Limb (tissue), 2 donors: ENCODE data around the gene CDH13.

ENCODE experiments used
- DNase-seq, 2 donors: peaks; one replicate each; pipeline ENCODE4 v3.0.0-alpha.2; 2016; ENCODE audit errors: extremely low spot score in 2 of 2

CDH13 gene

DNA sequence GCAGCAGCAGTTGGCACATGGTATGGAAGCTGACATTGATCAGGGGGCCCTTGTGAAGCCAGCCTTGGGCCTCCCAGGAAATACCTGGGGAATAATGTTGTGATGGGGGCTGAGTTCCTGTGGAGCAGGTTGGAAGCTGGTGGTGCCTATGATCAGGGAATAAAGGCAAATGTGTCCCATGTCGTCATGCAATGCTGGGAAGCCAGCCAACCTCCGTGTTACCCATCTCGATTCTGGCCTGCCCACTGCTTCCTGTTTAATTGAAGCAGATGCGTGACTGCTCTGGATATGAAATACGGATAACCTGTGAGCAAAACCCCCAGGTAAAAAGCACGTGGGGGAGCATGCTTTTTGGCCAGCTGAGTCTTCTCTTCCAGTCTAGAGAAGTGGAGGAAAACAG lies 600.6 kb downstream of the CDH13 start:
- no peak for DNase-seq

GRCh38 chr16:83231729-83232128 lies 605.0 kb downstream of the CDH13 start:
- DNase-seq: no peak

- no peak for DNase-seq
Observed at GRCh38 chr16:83233153-83233552, 606.4 kb downstream of the CDH13 start.

DNA sequence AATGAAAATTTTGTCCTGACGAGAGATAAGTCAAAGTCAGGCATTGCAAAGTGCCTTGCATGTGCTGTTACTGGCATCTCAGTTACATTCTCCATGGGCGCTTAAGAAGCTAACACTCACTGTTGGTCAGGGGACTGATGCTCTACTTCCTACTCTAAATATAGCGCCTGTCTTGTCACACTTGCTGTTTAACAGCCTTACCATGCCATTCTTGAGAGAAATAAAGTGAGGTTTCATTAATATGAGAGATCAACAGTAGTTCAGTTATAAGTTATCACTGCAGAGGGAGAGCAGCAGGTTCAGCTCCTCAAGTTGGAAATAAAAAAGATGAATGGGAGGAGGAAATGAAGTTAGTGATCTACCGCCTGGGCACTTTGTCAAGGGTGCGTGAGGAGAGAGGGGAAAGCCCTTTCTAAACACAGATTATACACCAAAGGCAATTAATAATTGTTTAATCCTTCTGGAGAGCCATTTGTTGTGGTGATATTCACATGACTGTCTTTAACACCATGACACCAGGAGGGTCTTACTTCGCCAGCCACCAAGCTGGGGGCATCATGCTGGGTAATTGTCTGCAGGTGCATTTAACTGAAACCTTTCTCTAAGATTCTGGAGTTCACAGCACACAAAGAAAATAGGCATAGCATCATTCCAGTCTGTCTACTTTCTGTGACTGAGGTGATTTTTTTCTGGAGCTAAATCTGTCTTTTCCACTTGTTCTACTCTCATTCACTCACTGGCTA lies 612.4 kb downstream of the CDH13 start:
- no peak for DNase-seq

DNA sequence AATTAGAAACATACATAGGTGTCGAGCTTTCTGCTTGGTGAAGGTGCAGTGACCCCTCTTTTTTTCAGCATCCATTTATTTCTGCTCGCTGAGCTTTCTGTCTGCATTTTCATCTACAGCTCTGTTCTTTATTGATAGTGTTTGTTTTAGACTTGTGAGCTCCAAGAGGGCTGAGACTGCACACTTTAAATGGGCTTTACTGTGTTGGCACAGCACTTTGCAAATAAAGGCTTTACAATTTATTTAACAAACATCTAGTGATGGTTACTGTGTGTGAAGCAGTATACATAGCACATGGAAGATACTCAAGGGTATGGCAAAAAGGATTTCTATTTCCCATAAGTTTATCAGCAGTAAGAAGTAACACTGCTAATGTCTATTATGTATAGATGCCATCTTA lies 617.3 kb downstream of the CDH13 start:
- DNase-seq: no peak

- no peak for DNase-seq
Observed at GRCh38 chr16:83245061-83245460, 618.3 kb downstream of the CDH13 start.

GRCh38 chr16:83247767-83248372 lies 621.1 kb downstream of the CDH13 start:
- no peak for DNase-seq

GRCh38 chr16:83248735-83249463 lies 622.1 kb downstream of the CDH13 start:
- DNase-seq: no peak

DNA sequence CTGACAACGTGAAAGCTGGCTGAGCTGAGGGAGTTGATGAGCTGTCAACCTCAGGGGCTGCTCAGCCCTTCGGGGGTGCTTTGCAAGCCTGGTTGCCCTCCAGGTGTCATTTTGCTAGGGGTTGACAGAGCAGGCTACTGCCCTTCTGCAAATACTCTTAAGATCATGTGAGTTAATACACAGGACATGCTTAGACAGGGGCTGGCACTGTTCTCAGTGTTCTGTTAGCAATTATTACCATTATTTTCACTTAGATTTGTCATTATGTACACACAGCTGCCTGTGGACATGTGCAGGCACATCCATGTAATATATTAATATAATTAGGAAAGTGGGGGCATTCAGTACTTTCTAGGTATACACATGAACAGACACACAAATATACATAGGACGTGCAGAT lies 626.8 kb downstream of the CDH13 start:
- no peak for DNase-seq

DNA sequence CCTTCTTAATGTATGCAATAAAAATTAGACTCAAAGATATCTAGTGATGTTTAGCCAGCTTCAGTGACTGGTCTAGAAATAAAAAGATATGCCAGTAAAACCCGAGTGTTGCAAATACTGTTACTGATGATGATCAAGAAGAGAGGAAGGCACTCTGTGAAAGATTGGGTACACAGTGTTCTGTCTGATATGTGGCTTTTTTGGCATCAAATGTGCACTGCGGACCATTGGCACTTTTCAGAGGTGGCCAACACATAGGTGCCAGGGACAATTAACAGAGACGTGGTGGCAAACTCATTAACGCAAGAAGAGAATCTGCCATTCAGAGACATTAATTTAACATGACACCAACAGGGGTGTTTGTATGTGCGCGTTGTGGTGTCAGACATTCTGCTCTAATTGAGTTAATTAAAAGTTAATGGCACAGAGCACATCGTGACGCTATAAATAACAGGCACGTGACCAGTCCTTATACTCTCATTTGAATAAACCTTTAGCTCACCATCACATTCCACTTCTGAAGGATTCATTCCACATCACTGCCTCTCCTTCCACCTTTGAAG lies 631.7 kb downstream of the CDH13 start:
- DNase-seq: no peak

DNA sequence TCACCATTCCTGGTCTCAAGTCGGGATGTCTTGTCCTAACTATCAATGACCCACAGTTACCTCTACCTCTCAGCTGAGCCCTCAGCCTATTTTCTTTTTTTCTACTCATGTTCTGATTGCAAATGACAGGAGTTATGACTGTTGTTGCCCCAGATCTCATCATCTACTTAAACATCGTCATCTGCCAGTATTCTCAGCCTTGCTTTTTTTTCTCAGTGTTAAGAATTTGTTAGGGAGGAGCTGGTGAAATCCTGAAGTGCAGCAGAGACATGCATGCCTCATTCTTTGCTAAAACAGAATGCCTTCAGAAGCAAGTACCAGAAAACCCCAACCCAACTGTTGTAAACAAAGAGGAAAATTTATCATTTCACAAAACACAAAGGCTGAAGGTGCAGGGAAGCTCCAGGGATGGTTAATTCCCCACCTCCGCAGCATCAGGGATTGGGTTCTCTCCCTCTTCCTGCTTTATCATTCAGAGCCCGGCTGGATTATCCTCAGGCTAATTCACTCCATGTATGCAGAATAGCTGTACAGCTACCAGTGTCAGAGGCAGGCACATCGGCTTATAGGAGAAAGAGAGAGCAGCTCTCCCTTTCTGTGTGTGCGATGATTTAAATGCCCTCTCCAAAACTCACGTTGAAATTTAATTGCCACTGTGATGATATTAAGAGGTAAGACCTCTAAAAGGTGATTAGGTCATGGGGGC lies 640.2 kb downstream of the CDH13 start:
- no peak for DNase-seq

DNA sequence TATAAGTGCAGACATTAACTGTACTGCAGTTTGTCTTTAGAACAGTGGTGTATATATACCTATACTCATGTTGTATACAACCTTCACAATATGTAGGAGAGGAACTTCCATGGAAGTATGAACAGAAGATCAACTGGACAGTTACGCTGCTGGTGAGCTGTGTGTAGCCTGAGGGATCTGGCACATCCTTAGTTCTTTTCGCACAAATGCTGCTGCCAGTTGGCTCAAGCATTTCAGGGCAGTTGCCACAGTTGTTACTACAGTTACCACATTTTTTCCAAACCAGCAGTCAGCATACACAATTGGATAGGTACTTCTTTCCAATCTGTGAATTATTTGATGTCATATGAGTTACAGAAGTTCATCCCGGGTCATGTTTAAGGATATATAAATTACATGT lies 641.4 kb downstream of the CDH13 start:
- no peak for DNase-seq

DNA sequence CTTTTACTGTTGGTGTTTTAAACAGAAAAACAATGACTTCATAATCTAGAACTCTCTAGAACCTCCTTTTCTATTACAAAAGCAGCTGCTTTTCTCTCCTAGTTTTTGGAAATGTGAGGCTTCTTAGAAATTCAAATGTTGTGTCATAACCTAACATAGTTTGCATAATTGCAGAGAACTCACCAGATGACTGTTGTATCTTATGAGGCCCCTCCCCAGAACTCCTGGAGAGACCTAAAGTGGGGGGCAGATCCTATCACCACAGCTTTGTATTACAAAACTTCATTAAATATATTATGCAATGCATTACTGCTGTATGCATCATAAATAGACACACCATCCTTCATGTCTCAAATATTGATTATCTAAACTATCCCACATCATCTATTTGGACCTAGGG lies 642.3 kb downstream of the CDH13 start:
- DNase-seq: no peak

DNA sequence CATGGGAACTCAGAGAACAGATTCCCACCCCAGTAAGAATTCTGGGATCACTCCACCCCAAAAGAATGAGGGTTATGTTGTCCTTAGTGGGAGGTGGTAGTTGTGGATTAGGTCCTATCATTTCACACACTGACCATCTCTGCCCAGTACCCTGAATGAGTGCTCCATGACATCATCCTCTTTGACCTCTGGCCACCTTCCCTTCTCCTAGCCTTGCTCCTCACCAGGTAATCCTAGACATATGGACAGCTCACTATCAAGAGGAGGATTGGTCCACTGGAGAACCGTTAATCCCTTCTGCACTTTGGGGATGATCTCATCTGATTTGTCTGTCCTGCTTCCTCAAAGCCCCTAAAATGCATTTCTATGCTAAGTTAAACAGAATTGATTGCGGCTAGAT lies 642.8 kb downstream of the CDH13 start:
- DNase-seq: no peak

DNA sequence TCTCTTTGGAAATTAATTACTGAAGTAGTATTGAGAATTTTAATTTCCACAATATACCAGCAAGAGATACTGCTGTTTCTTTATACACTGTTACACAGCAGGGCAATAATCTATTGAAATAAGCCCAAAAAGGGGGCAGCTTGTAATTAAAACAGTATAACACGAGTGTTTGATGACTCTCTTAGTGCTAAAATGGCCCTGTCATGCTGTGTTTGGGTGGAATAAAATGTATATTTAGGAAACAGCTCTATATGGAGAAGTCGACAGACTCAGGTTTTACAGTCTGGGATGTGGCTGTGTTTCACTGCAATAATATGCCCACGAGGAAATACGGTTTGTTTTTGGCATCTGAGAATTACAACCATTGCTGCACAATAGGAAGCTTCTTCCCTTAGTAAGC lies 643.3 kb downstream of the CDH13 start:
- DNase-seq: no peak

DNA sequence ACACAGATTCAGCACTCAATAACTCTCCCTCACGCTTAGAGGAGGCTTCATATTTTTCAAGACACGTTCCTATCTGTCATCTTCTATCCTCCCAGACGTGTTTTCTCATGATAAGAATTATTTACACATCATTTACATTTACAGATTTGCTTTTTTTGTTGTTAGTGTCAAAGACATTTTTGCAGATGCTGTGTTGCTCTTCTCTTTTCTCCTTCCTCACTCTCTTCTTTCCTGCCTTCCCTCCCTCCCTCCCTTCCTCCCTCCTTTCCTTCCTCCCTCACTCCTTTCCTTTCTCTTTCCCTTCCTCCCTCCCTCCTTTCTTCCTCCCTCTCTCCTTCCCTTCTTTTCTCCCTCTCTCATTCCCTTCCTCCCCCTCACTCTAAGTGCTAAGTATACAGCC lies 643.9 kb downstream of the CDH13 start:
- DNase-seq: no peak

DNA sequence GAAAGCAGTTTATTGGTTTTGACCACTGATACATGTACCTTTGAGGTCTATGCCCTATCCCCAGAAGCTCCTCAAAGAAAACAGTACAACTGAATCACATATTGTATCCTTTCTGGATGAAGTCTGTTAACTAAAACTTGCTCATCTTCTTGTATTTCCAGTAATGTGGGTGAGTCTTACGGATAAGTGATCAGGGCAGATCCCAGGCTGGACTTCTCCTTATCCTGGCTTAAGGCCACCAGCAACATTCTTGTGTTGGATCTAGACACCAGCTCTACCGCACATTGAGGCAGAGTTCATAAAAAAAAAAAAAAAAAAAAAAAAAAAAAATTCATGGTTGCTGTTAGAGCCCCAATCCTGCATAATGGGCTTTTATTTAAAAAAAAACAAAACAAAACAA lies 644.4 kb downstream of the CDH13 start:
- DNase-seq: no peak

DNA sequence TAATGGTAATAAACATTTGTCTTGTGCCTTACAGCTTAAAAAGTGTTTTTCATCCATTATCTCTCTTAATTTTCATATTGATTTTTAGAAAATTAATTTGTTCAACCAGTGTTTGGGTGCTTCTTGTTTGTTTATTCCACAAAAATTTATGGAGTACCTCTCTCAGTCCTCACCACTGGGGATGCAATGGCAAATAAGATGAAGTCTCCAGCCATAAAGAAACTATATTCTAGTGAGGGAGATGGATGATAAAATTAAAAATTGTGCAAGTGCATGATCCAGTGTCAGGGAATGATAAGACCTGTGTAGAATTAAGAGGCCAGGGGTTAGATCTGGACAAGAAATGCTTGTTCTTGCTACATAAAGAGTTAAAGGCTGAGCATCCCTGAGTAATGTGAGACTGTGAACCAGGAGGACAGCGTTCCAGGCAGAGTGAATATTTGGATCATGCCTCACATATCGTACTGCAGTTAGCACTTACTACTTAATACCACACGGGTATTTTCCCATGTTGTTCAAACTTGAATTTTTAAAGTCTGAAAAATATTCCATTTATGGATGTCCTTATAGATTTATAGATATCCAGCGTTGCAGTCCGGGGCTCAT lies 645.3 kb downstream of the CDH13 start:
- peak in 1 of 2 donors; percentile 8 for DNase-seq

- DNase-seq: no peak
Observed at GRCh38 chr16:83272843-83273242, 646.1 kb downstream of the CDH13 start.

- DNase-seq: no peak
Observed at GRCh38 chr16:83273504-83274173, 646.9 kb downstream of the CDH13 start.

DNA sequence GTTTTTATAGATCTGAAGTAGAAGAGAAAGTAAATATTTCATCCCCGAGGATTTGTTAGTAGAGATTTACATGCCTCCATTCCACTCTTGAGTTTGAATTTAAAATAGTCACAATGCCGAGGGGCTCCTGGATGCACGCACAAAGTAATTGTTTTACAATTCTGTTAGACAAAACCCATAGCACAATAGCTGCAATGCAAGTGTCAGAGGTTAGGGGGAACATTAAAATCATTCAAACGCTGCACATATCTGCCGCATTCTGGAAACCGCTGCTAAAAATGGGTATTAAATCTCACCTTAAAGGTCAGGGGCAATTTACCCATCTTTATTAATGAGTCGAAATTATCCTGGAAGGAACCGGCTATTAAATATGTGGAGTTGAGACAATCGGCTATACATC lies 652.5 kb downstream of the CDH13 start:
- no peak for DNase-seq
